Lower leg skin (tissue), 3 donors: ENCODE data around the gene BOD1.

Source experiments
- CTCF ChIP-seq, 3 donors: fragments of 450-650 bp; IDR thresholded peaks; one replicate each; pipeline ENCODE4 v1.5.1; 2016; ENCODE audit warnings: antibody characterized with exemption in 3 of 3, mild to moderate bottlenecking in 3 of 3, moderate library complexity in 2 of 3
- POLR2A ChIP-seq, 2 donors: fragments of 450-650 bp; IDR thresholded peaks; one replicate each; pipeline ENCODE4 v1.6.1; 2016 to 2017; ENCODE audit warnings: antibody characterized with exemption in 2 of 2, mild to moderate bottlenecking in 1 of 2, moderate library complexity in 1 of 2

- TF ChIP-seq CTCF (IDR thresholded peaks at IDR 0.05) (no peak), POLR2A (IDR thresholded peaks at IDR 0.05) (no peak)
These were observed 47.1 kb upstream of the BOD1 start for GRCh38 chr5:173663352-173664153.
